T-helper 2 cell treated with Interferon-gamma antibody and Interleukin-4, amounts not matched to agents 5 μg/mL and 100 μg/mL, for 36 hours (primary cell): ENCODE measurements around the gene MAP4K3.

ENCODE experiments used
- DNase-seq: peaks from one replicate; pipeline ENCODE4 v3.0.0; 2021; ENCODE audit warnings: low spot score
- H3K27ac Mint-ChIP-seq: one replicate; pipeline ENCODE4 v1.8.0; 2021; ENCODE audit warnings: mild to moderate bottlenecking, mixed read lengths
- H3K27me3 Mint-ChIP-seq: one replicate; pipeline ENCODE4 v1.8.0; 2021; ENCODE audit warnings: low read depth, mixed read lengths
- H3K36me3 Mint-ChIP-seq: one replicate; pipeline ENCODE4 v1.8.0; 2021; ENCODE audit warnings: low read depth, mixed read lengths
- H3K4me1 Mint-ChIP-seq: one replicate; pipeline ENCODE4 v1.8.0; 2021; ENCODE audit warnings: low read depth, mixed read lengths
- H3K4me3 Mint-ChIP-seq: one replicate; pipeline ENCODE4 v1.8.0; 2022; ENCODE audit warnings: mild to moderate bottlenecking, moderate library complexity, mixed read lengths
- H3K9me3 Mint-ChIP-seq: one replicate; pipeline ENCODE4 v1.8.0; 2021; ENCODE audit warnings: mixed read lengths

Gene MAP4K3

GRCh38 chr2:39306626-39307025 lies 130.5 kb downstream of the MAP4K3 start:
- no peak for DNase-seq
- no peaks in the 10 kb centered on the region for H3K4me1 Mint-ChIP-seq
- no peaks in the 10 kb centered on the region for H3K27me3 Mint-ChIP-seq
- no peak overlapping the region for H3K27ac Mint-ChIP-seq
- H3K9me3 Mint-ChIP-seq = no peaks in the 10 kb centered on the region
- H3K36me3 Mint-ChIP-seq = no peaks in the 10 kb centered on the region
- H3K4me3 Mint-ChIP-seq = no peak overlapping the region

GRCh38 chr2:39304729-39305128 lies 132.4 kb downstream of the MAP4K3 start:
- no peaks in the 10 kb centered on the region for H3K36me3 Mint-ChIP-seq
- no peaks in the 10 kb centered on the region for H3K9me3 Mint-ChIP-seq
- H3K4me1 Mint-ChIP-seq = no peaks in the 10 kb centered on the region
- no peaks in the 10 kb centered on the region for H3K27me3 Mint-ChIP-seq
- H3K4me3 Mint-ChIP-seq = no peak overlapping the region
- no peak overlapping the region for H3K27ac Mint-ChIP-seq
- no peak for DNase-seq

- Mint-ChIP-seq H3K9me3 (no peaks in the 10 kb centered on the region), H3K4me1 (no peaks in the 10 kb centered on the region), H3K27ac (no peak overlapping the region), H3K36me3 (no peaks in the 10 kb centered on the region), H3K4me3 (no peak overlapping the region), H3K27me3 (no peaks in the 10 kb centered on the region)
- no peak for DNase-seq
Observed at GRCh38 chr2:39304200-39304599, 132.9 kb downstream of the MAP4K3 start.

GRCh38 chr2:39301352-39301751 lies 135.7 kb downstream of the MAP4K3 start:
- no peaks in the 10 kb centered on the region for H3K4me1 Mint-ChIP-seq
- H3K27ac Mint-ChIP-seq = no peak overlapping the region
- H3K27me3 Mint-ChIP-seq = no peaks in the 10 kb centered on the region
- no peak for DNase-seq
- no peak overlapping the region for H3K4me3 Mint-ChIP-seq
- H3K36me3 Mint-ChIP-seq = no peaks in the 10 kb centered on the region
- no peaks in the 10 kb centered on the region for H3K9me3 Mint-ChIP-seq

- Mint-ChIP-seq H3K9me3 (no peaks in the 10 kb centered on the region), H3K27ac (no peak overlapping the region), H3K4me1 (no peaks in the 10 kb centered on the region), H3K36me3 (no peaks in the 10 kb centered on the region), H3K27me3 (no peaks in the 10 kb centered on the region), H3K4me3 (no peak overlapping the region)
- no peak for DNase-seq
Observed at GRCh38 chr2:39300044-39300978, 136.8 kb downstream of the MAP4K3 start.

- no peaks in the 10 kb centered on the region for H3K4me1 Mint-ChIP-seq
- peaks cover 5% of the 10 kb centered on the region for H3K36me3 Mint-ChIP-seq
- H3K27ac Mint-ChIP-seq = no peak overlapping the region
- no peaks in the 10 kb centered on the region for H3K27me3 Mint-ChIP-seq
- DNase-seq = no peak
- no peaks in the 10 kb centered on the region for H3K9me3 Mint-ChIP-seq
- no peak overlapping the region for H3K4me3 Mint-ChIP-seq
Observed at GRCh38 chr2:39290433-39290832, 146.7 kb downstream of the MAP4K3 start.

GRCh38 chr2:39289609-39290008 lies 147.5 kb downstream of the MAP4K3 start:
- no peak overlapping the region for H3K4me3 Mint-ChIP-seq
- H3K36me3 Mint-ChIP-seq = peaks cover 5% of the 10 kb centered on the region
- H3K27me3 Mint-ChIP-seq = no peaks in the 10 kb centered on the region
- no peaks in the 10 kb centered on the region for H3K9me3 Mint-ChIP-seq
- no peaks in the 10 kb centered on the region for H3K4me1 Mint-ChIP-seq
- H3K27ac Mint-ChIP-seq = no peak overlapping the region
- no peak for DNase-seq

- Mint-ChIP-seq H3K9me3 (no peaks in the 10 kb centered on the region), H3K36me3 (peaks cover 5% of the 10 kb centered on the region), H3K27ac (no peak overlapping the region), H3K4me1 (no peaks in the 10 kb centered on the region), H3K4me3 (no peak overlapping the region), H3K27me3 (no peaks in the 10 kb centered on the region)
- DNase-seq = no peak
Observed at GRCh38 chr2:39283561-39283960, 153.5 kb downstream of the MAP4K3 start.

GRCh38 chr2:39281391-39281790 lies 155.7 kb downstream of the MAP4K3 start:
- Mint-ChIP-seq H3K9me3 (no peaks in the 10 kb centered on the region), H3K4me1 (no peaks in the 10 kb centered on the region), H3K36me3 (peaks cover 8% of the 10 kb centered on the region), H3K27ac (no peak overlapping the region), H3K4me3 (no peak overlapping the region), H3K27me3 (no peaks in the 10 kb centered on the region)
- DNase-seq = no peak

GRCh38 chr2:39275016-39275415 lies 162.1 kb downstream of the MAP4K3 start:
- Mint-ChIP-seq H3K27ac (no peak overlapping the region), H3K27me3 (no peaks in the 10 kb centered on the region), H3K4me1 (no peaks in the 10 kb centered on the region), H3K9me3 (no peaks in the 10 kb centered on the region), H3K4me3 (no peak overlapping the region), H3K36me3 (peaks cover 10% of the 10 kb centered on the region)
- no peak for DNase-seq

- Mint-ChIP-seq H3K9me3 (no peaks in the 10 kb centered on the region), H3K4me3 (no peak overlapping the region), H3K27ac (no peak overlapping the region), H3K36me3 (peaks cover 8% of the 10 kb centered on the region), H3K4me1 (peaks cover 12% of the 10 kb centered on the region), H3K27me3 (no peaks in the 10 kb centered on the region)
- DNase-seq = no peak
Observed at GRCh38 chr2:39269941-39270340, 167.1 kb downstream of the MAP4K3 start.

- Mint-ChIP-seq H3K27ac (no peak overlapping the region), H3K36me3 (peaks cover 6% of the 10 kb centered on the region), H3K9me3 (no peaks in the 10 kb centered on the region), H3K4me3 (no peak overlapping the region), H3K27me3 (no peaks in the 10 kb centered on the region), H3K4me1 (peaks cover 14% of the 10 kb centered on the region)
- DNase-seq = no peak
Observed at GRCh38 chr2:39266916-39267434, 170.1 kb downstream of the MAP4K3 start.

- Mint-ChIP-seq H3K4me1 (peaks cover 14% of the 10 kb centered on the region), H3K36me3 (peaks cover 6% of the 10 kb centered on the region)
- DNase-seq = no peak
Observed at GRCh38 chr2:39266139-39266805, 170.8 kb downstream of the MAP4K3 start.

GRCh38 chr2:39265315-39265714 lies 171.8 kb downstream of the MAP4K3 start:
- Mint-ChIP-seq H3K36me3 (peaks cover 7% of the 10 kb centered on the region), H3K4me1 (peaks cover 14% of the 10 kb centered on the region), H3K27ac (peak overlapping the region; percentile 9), H3K9me3 (no peaks in the 10 kb centered on the region), H3K27me3 (no peaks in the 10 kb centered on the region), H3K4me3 (no peak overlapping the region)
- DNase-seq = no peak

More at GRCh38 chr2:39266139-39266805, 170.8 kb downstream of the MAP4K3 start:
- Mint-ChIP-seq H3K4me3 (peak overlapping the region; percentile 0), H3K27me3 (no peaks in the 10 kb centered on the region), H3K27ac (no peak overlapping the region), H3K9me3 (no peaks in the 10 kb centered on the region)
